Measurements from ENCODE around the gene EME2. TPM values are rescaled to one million over a fixed set of nuclear protein-coding genes. Genes with fewer than 3 reads are reported as not detected.
"Not testable (repeated sequence)": the region's sequence is repeated elsewhere in the genome, so short reads cannot be mapped to it uniquely, and the experiment has no call there.

Gene EME2
- total RNA-seq: 10 to 100 TPM; 30.4 to 39.1 (median 35.7) TPM

DNA sequence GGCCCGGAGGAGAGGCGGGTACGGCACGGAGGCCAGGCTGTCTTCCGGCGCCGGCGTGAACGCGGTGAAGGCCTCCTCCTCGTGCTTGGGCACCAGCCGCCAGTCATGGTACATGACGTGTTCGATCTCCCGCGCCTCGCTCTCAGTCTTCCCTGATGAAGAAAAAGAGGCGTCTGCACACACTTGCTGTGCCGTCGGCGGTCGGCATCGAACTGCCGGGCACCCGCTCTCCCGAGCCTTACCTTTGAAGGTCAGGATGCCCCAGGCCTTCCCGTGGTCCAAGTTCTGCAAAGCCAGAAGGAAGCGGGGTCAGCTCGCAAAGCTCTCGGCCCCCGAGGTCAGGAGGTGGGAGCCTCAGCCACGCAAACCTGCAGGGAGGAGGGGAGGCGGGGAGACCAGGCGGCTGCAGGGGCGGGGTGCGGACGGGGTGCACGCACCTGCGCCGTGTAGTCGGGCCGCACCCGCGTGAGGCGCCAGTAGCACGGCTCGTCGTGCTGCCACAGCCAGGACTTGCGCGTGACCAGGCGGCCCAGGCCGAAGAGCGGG is at the start of gene EME2:
Gene EME2, plus strand, starts transcription at position 449 of the 546 bp plus-strand sequence. CDS start 418 bp downstream, outside the sequence.
- ATAC-seq (peak; percentile 36 to 39), DNase-seq (peak; percentile 42)
- Mint-ChIP-seq H3K4me3 (peak within 1 kb of the TSS; percentile 100), H3K9me3 (no peaks in the 10 kb centered on the region), H3K4me1 (ENCODE audit: low read depth) (peaks cover 14% of the 10 kb centered on the region), H3K36me3 (ENCODE audit: insufficient read depth) (peaks cover 7% of the 10 kb centered on the region), H3K27me3 (ENCODE audit: low read depth) (no peaks in the 10 kb centered on the region)

DNA sequence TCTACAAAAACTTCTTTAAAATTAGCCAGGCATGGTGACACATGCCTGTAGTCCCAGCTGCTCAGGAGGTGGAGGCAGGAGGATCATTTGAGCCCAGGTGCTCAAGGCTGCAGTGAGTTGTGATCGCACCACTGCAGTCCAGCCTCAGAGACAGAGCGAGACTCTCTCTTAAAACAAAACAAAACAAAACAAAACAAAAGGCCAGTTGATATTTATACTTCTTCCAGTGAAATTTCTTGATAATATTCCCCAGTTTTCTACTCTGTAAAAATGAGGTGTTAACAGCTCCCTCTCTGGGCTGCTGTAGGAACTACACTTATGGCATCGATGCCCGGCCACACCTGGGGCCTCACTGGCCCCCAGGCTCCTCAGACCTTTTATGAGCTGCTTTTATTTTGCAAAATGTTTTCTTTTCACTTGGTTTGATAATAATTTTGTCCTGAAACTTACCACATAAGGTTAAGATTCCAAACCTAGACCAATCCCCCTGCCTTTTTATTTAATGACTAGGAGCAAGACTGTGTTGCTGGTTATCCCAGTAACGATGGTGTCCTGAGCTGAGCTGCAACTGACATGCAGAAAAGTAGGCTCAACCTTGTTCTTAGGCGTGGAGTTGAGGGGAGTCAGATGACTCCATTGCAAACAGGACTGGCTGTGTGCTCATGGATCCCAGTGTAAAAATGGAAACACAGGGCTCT is 49.0 kb upstream of the EME2 start:
- H3K36me3 Mint-ChIP-seq (ENCODE audit: insufficient read depth): peaks cover 7% of the 10 kb centered on the region
- H3K4me1 Mint-ChIP-seq (ENCODE audit: low read depth): peaks cover 39% of the 10 kb centered on the region
- peak overlapping the region; percentile 11 for H3K4me3 Mint-ChIP-seq
- DNase-seq (peak; percentile 28), ATAC-seq (no peak)
- no peaks in the 10 kb centered on the region for H3K27me3 Mint-ChIP-seq (ENCODE audit: low read depth)
- H3K9me3 Mint-ChIP-seq: no peaks in the 10 kb centered on the region

DNA sequence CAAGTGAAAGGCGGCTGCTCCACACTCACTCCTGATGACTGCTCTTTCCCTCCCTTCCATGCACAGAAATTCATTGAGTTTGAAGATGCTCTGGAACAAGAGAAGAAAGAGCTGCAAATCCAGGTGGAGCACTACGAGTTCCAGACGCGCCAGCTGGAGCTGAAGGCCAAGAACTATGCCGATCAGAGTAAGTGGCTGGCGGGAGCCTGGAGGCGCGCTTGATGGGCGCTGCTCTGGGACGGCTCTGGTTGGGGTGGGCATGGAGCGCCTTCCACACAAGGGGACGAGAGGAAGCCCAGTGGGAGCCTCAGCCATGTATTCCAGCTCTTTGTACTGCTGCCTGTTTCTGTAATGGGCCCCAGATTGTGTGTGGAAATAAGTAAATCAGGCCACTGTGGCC is 48.1 kb upstream of the EME2 start:
- H3K4me3 Mint-ChIP-seq: no peak overlapping the region
- no peaks in the 10 kb centered on the region for H3K27me3 Mint-ChIP-seq (ENCODE audit: low read depth)
- no peaks in the 10 kb centered on the region for H3K9me3 Mint-ChIP-seq
- peaks cover 10% of the 10 kb centered on the region for H3K36me3 Mint-ChIP-seq (ENCODE audit: insufficient read depth)
- ATAC-seq: no peak
- DNase-seq: no peak
- peaks cover 34% of the 10 kb centered on the region for H3K4me1 Mint-ChIP-seq (ENCODE audit: low read depth)

- Mint-ChIP-seq H3K36me3 (ENCODE audit: insufficient read depth) (peaks cover 10% of the 10 kb centered on the region), H3K4me1 (ENCODE audit: low read depth) (peaks cover 22% of the 10 kb centered on the region), H3K9me3 (no peaks in the 10 kb centered on the region), H3K27me3 (ENCODE audit: low read depth) (no peaks in the 10 kb centered on the region), H3K4me3 (no peak overlapping the region)
- DNase-seq (no peak), ATAC-seq (no peak)
Measured at GRCh38 chr16:1726661-1727502, 45.7 kb upstream of the EME2 start.

DNA sequence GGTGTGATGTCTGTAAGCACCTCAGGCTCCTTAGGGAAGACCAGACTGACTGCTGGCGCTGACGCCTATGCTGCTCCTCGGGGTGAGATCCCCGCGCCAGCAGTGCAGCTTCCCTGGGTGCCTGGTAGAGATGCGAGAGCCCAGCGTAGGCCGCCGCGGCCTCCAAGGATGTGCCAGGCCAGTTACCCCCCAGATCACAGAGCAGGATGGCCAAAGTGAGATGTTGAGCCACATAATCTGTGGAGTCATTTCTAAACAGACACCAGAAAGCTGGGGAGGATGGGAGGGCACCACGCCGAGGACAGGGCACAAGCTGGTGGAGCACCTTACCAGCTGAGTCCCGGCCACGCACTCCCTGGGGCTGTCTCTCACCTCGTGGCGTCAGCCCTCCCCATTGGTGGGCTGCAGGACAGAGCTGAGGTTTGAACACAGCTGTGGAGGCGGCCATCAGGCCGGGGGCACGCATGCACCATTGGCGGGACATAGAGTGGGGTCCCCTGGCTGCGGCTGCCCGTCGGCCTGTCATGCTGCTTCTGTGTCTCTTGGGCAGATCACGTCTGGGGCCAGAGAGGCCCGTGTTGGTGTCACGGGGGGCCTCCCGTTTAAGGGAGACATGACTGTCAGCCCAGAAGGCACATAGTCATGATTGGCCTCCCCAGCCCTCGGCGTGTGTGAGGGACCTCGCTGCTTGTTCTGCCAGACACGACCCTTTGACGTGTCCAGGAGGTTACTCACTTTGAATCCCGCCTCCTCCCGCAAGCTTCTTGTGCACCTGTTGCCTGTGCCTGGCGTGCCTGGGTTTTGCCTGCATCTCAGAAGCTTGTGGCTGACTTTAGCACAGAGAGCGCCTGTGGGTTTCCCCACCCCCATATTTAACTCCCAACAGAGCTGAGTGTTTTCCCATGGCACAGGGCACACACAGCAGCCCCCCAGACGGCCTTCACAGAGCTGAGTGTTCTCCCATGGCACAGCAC is 44.7 kb upstream of the EME2 start:
- no peak overlapping the region for H3K4me3 Mint-ChIP-seq
- no peak for DNase-seq
- H3K4me1 Mint-ChIP-seq (ENCODE audit: low read depth): peaks cover 12% of the 10 kb centered on the region
- no peaks in the 10 kb centered on the region for H3K9me3 Mint-ChIP-seq
- no peaks in the 10 kb centered on the region for H3K27me3 Mint-ChIP-seq (ENCODE audit: low read depth)
- H3K36me3 Mint-ChIP-seq (ENCODE audit: insufficient read depth): peaks cover 10% of the 10 kb centered on the region
- no peak for ATAC-seq

DNA sequence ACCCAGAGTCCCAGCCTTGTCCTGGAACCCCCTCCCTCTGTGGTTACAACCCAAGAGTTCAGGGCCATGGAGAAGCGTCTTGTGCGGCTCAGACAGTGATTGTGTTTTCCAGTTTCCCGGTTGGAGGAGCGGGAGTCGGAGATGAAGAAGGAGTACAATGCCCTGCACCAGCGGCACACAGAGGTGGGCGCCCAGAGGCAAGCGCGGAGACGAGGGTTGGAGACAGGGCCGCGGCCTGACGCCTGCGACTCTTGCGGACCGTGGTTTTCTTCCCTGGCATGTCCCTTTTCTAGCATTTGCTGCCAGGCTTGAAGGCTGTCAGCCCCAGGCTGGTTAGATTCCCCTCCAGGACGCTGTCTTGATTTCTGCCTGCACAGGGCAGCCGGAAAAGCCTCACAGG is 43.6 kb upstream of the EME2 start:
- Mint-ChIP-seq H3K4me3 (no peak overlapping the region), H3K4me1 (ENCODE audit: low read depth) (peaks cover 3% of the 10 kb centered on the region), H3K27me3 (ENCODE audit: low read depth) (no peaks in the 10 kb centered on the region), H3K9me3 (no peaks in the 10 kb centered on the region), H3K36me3 (ENCODE audit: insufficient read depth) (peaks cover 10% of the 10 kb centered on the region)
- ATAC-seq (no peak), DNase-seq (no peak)

DNA sequence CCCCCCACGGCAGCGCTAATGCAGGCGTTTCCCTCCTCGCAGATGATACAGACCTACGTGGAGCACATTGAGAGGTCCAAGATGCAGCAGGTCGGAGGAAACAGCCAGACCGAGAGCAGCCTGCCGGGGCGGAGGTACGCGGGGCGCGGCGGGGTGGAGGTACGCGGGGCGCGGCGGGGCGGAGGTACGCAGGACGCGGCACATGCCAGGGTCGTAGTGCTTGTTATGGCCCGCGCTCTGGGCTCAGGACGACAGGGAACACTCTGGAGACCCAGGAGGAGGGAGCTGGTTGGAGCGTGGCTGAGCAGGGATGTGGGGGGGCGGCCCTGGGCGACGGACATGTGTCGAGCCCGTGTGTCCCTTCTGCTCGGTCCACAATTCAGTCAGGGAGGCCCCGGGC is 43.2 kb upstream of the EME2 start:
- Mint-ChIP-seq H3K4me3 (no peak overlapping the region), H3K36me3 (ENCODE audit: insufficient read depth) (peaks cover 10% of the 10 kb centered on the region), H3K27me3 (ENCODE audit: low read depth) (no peaks in the 10 kb centered on the region), H3K9me3 (no peaks in the 10 kb centered on the region), H3K4me1 (ENCODE audit: low read depth) (peaks cover 3% of the 10 kb centered on the region)
- no peak for DNase-seq
- ATAC-seq: no peak

DNA sequence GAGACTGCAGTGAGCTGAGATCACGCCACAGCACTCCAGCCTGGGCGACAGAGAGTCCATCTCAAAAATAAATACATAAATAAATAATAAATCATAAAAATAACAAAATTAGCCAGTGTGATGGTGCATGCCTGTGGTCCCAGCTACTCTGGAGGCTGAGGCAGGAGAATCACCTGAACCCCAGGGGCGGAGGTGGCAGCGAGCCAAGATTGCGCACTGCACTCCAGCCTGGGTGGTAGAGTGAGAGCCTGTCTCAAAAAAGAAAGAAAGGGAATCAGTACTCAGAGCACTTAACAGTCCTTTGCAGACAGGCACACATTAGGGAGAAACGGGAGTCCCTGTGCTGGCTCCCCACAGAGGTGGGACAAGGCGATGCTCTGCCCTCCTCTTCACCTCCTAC is 41.5 kb upstream of the EME2 start:
- no peak for DNase-seq
- Mint-ChIP-seq H3K36me3 (ENCODE audit: insufficient read depth) (peaks cover 13% of the 10 kb centered on the region), H3K27me3 (ENCODE audit: low read depth) (no peaks in the 10 kb centered on the region), H3K4me1 (ENCODE audit: low read depth) (peaks cover 3% of the 10 kb centered on the region), H3K9me3 (no peaks in the 10 kb centered on the region), H3K4me3 (no peak overlapping the region)
- no peak for ATAC-seq

GRCh38 chr16:1731603-1732002 is 41.0 kb upstream of the EME2 start:
- no peak for DNase-seq
- H3K36me3 Mint-ChIP-seq (ENCODE audit: insufficient read depth): peaks cover 13% of the 10 kb centered on the region
- H3K4me1 Mint-ChIP-seq (ENCODE audit: low read depth): peaks cover 3% of the 10 kb centered on the region
- no peaks in the 10 kb centered on the region for H3K27me3 Mint-ChIP-seq (ENCODE audit: low read depth)
- no peak for ATAC-seq
- no peak overlapping the region for H3K4me3 Mint-ChIP-seq
- no peaks in the 10 kb centered on the region for H3K9me3 Mint-ChIP-seq

DNA sequence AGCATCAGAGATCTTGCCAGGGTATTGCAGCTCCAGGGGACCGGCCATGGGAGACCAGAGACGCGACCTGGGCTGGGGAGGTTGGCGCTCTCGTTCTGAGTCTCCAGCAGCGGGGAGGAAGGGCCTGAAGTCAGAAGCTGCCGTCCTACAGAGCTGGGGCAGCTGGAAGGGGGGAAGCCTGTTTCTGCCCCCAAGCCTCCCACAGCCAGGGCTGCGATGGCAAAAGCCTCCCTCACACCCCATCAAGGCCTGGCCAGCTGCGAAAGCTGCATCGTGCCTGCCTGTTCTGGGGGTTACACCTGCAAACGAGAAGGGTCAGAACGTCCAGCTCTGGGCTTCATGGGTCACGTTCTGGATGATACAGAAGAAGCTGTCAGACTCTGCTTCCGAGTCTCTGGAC is 40.5 kb upstream of the EME2 start:
- peaks cover 10% of the 10 kb centered on the region for H3K36me3 Mint-ChIP-seq (ENCODE audit: insufficient read depth)
- H3K27me3 Mint-ChIP-seq (ENCODE audit: low read depth): no peaks in the 10 kb centered on the region
- ATAC-seq (no peak), DNase-seq (no peak)
- no peaks in the 10 kb centered on the region for H3K9me3 Mint-ChIP-seq
- H3K4me1 Mint-ChIP-seq (ENCODE audit: low read depth): peaks cover under 1% of the 10 kb centered on the region
- H3K4me3 Mint-ChIP-seq: no peak overlapping the region

DNA sequence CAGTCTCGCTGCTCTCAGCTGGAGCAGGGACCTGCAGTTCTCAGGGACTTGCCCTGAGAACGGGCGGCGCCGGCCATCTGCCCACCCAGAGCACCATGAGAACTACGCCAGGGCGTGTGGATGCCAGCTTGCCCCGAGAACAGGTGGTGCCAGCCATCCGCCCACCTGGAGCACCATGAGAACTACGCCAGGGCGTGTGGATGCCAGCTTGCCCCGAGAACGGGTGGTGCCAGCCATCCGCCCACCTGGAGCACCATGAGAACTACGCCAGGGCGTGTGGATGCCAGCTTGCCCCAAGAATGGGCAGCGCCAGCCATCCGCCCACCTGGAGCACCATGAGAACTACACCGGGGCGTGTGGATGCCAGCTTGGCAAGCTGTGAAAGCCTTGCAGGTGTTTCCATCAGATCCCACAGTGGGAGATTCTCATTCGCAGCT is 40.0 kb upstream of the EME2 start:
- H3K9me3 Mint-ChIP-seq; DNase-seq; H3K36me3 Mint-ChIP-seq (ENCODE audit: insufficient read depth); ATAC-seq; H3K4me1 Mint-ChIP-seq (ENCODE audit: low read depth); H3K4me3 Mint-ChIP-seq; H3K27me3 Mint-ChIP-seq (ENCODE audit: low read depth): not testable (repeated sequence)

DNA sequence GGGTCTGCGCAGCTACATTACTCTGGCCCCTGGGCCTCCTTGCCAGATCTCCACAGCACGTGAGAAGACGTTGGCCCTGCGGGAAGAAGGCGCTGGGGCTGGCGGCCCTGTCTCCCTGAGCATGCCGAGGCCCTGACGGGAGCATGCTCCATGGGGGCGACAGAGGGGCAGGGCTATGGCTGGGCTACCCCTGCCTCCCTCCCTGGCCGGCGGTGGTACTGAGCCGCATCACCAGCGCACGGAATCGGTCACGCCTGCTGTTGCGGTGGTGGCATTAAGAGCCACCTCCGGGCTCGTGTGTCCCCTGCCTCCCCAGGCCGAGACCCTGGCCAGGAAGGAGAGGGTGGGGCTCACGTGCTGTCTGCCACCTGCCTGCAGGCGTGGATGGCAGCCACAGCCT is 38.5 kb upstream of the EME2 start:
- H3K27me3 Mint-ChIP-seq (ENCODE audit: low read depth): no peaks in the 10 kb centered on the region
- DNase-seq: no peak
- H3K4me1 Mint-ChIP-seq (ENCODE audit: low read depth): no peaks in the 10 kb centered on the region
- H3K9me3 Mint-ChIP-seq: no peaks in the 10 kb centered on the region
- peaks cover 3% of the 10 kb centered on the region for H3K36me3 Mint-ChIP-seq (ENCODE audit: insufficient read depth)
- no peak overlapping the region for H3K4me3 Mint-ChIP-seq
- no peak for ATAC-seq

DNA sequence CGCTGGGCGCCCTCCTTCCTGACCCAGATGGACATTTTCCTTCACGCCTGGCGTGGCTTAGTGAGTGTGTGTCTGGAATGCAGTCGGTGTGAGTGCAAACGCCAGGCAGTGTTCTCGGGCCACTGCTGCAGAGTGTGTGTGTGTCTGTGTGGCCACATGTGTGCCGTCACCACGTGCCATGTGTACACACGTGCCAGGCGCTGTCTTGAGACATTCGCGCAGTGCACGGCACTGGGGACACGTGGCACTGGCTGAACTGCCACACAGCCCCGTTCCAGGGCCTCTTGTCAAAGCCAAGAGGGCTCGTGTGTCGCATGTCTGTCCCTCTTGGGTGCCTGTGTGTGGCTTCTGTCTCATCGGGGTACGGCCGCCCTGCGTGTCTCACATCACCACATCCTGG is 37.8 kb upstream of the EME2 start:
- Mint-ChIP-seq H3K4me1 (ENCODE audit: low read depth) (no peaks in the 10 kb centered on the region), H3K4me3 (no peak overlapping the region), H3K27me3 (ENCODE audit: low read depth) (no peaks in the 10 kb centered on the region), H3K9me3 (no peaks in the 10 kb centered on the region), H3K36me3 (ENCODE audit: insufficient read depth) (peaks cover 3% of the 10 kb centered on the region)
- no peak for ATAC-seq
- no peak for DNase-seq

- no peaks in the 10 kb centered on the region for H3K27me3 Mint-ChIP-seq (ENCODE audit: low read depth)
- peaks cover 5% of the 10 kb centered on the region for H3K36me3 Mint-ChIP-seq (ENCODE audit: insufficient read depth)
- no peak for ATAC-seq
- H3K9me3 Mint-ChIP-seq: no peaks in the 10 kb centered on the region
- no peak for DNase-seq
- no peak overlapping the region for H3K4me3 Mint-ChIP-seq
- H3K4me1 Mint-ChIP-seq (ENCODE audit: low read depth): no peaks in the 10 kb centered on the region
Measured at GRCh38 chr16:1740234-1740633, 32.4 kb upstream of the EME2 start.
